ACHN (cell line): Measurements from ENCODE around the gene FLRT1.
"Not testable (repeated sequence)": the region's sequence is repeated elsewhere in the genome, so short reads cannot be mapped to it uniquely, and the experiment has no call there.

ENCODE experiments used
- DNase-seq: peaks from one replicate; pipeline ENCODE4 v3.0.0-alpha.2; 2015
- in situ Hi-C: cut with HindIII; loops from 2 replicates; pipeline ENCODE4 v1.10.0; 2017; ENCODE audit warnings: low sequenced_read_pairs, low pct_ligation_motif_present, low pct_unique_long_range_greater_than_20kb

FLRT1 gene

GRCh38 chr11:64037027-64037634 lies 1.4 kb downstream of the FLRT1 start:
- in situ Hi-C loops = no loop called here
- DNase-seq = no peak

DNA sequence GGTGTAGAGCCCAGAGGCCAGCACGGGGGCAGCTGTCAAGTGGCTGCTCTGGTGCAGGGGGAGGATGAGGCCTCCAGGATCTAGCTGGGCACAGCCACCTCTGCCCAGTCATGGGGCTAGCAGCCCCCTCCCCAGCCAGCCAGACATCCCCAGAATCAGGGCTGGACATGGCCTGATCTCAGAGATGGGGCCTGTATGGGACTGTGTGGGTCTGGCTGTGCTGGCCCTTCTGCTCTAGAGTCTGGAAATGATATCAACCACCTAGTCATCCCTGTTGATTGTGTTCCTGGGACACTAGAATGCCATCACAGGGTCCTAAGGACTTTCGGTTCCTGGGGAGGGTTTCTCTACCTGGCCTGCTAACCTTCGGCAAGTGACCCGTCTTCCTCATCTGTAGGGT lies 2.8 kb downstream of the FLRT1 start:
- in situ Hi-C loops = no loop called here
- no peak for DNase-seq

- in situ Hi-C loops = no loop called here
- DNase-seq = no peak
These were observed 3.4 kb downstream of the FLRT1 start for GRCh38 chr11:64039012-64039665.

- peak; percentile 20 for DNase-seq
- in situ Hi-C loops = no loop called here
These were observed 5.1 kb downstream of the FLRT1 start for GRCh38 chr11:64040684-64041322.

DNA sequence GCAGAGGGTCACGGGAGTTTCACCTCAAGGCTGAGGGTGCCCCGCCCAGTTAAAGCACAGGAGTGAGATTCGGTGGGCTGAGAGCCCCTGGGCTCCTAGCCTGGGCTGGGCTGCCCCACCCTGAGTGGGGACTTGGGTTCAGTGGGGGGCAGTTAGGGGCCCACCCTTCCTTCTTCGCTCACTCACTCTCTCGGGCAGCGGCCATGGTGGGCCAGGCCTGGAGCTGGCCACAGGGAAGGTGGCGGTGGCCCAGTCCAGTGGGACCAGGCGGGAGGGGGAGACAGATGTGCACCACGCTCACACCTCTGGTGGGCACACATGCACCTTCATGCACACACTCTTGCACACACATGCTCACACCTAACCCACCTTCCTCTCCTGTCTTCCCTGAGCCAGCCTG lies 6.1 kb downstream of the FLRT1 start:
- in situ Hi-C loops = no loop called here

DNA sequence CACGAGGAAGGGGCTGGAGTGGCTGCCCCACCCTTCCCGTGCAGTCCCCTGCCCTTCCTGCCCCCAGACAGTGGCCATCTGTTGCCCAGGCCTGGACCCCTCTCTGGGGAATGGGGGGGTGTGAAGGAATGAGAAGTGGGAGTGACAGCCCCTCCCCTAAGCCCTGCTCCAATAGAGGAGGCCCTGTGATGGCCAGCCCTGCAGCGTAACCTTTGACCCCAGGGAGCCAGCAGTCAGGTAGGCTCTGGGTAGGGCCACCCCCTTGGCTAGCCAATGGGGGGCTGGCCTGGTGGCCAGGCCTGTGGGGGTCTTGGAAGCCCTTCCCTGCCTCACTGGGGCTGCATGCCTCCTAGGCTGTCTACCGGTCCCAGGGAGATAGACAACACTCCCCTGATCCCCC lies 6.6 kb downstream of the FLRT1 start:
- in situ Hi-C loops = no loop called here
- no peak for DNase-seq

More for the DNA sequence above, 6.1 kb downstream of the FLRT1 start:
- no peak for DNase-seq

GRCh38 chr11:64043545-64043944 lies 7.8 kb downstream of the FLRT1 start:
- no peak for DNase-seq
- in situ Hi-C loops = no loop called here

DNA sequence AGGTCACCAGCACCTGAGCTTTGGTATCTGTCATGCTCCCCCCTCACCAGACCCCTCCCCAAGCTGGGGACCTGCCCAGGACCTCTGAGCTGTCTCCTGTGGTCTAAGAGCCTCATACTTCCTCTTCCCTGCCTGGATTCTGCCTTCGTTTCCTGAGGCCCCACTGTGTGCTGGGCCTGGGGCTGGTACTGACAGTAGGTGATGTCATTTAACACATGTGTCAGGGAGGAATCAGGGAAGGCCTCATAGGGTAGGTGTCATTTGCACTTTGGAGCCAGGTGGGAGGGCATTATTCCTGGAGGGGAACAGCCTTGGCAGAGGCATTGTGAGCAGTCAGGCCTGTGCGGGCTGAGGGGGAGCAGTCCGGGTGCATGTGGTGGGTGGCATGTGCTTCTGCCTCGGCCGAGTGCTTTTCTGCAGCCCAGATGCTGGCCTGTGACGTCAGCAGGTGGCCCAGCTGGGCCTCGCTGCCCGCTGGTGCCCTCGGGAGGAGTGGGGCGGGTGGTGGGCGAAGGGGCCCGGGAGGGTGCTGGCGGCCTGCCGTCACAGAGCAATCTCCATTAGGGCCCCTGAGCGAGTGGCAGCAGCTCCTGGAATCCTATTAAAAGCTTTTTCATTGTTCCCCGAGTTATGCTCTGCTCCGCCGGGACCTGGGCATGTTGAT lies 9.1 kb downstream of the FLRT1 start:
- in situ Hi-C loops = no loop called here
- no peak for DNase-seq

DNA sequence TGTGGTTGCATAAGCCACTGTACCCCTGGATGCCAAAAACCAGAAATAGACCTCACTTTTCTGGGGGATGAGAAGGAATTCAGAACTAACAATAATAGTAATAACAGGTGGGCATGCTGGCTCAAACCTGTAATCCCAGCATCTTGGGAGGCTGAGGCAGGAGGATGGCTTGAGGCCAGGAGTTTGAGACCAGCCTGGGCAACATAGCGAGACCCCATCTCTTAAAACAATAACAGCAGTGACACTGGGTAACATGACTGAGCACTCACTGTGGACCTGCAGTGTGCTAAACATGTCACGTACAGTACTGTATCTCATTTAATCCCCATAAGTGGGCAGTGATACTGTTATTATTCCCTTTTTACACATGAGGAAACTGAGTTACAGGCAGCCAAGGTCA lies 10.0 kb downstream of the FLRT1 start:
- in situ Hi-C loops = no loop called here

DNA sequence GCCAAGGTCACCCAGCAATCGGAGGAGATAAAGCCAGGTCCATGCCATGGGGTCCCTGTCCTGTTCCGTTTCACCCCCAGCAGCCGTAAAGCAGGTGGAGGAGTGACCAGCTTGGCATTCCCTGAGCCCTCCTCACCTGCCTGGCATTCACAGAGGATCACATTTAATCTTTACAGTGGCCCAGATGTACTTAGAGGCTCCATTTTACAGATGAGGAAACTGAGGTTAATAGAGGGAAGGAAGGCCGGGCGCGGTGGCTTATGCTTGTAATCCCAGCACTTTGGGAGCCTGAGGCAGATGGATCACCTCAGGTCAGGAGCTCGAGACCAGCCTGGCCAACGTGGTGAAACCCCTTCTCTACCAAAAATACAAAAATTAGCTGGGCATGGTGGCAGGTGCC lies 11.6 kb downstream of the FLRT1 start:
- DNase-seq, in situ Hi-C loops: not testable (repeated sequence)

More for the DNA sequence above, 10.0 kb downstream of the FLRT1 start:
- no peak for DNase-seq

DNA sequence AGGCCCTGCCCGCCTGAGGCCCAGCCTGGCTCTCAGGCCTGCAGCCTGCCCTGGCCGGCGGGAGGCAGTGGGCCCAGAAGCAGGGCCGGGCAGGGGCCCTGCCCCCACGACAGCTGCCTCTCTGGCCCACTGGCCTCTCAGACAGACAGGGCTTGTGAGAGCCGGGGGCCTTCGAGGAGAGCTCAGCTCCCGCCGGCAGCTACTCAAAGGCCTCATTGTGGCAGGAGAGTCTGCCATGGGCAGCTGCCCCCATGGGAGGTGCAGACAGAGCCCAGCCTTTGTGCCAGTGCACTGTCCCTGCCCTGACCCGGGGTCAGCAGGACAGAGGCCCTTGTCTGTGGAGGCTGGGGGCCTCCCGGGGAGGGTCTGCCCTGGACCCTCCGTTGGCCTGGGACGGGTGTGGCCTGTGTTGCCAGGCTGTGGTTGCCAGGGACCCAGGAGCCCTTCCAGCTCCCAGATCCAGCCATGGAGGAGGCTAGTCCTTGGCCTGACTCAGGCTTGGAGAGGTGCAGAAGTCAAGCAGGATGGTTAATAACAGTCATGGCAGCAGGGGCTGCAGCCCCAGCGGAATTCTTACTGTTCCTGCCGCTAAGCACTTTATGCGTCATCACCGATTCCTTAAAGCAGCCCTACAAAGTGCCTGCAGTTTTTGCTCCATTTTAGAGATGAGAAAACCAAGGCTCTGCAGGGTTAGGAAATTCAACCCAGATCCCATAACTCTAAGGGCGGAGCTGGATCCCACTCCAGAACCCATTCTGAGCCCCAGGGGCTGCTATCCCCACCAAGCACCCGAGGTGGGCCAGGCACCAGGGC lies 12.5 kb downstream of the FLRT1 start:
- DNase-seq = no peak
- in situ Hi-C loops = no loop called here

GRCh38 chr11:64049509-64049908 lies 13.8 kb downstream of the FLRT1 start:
- in situ Hi-C loops = no loop called here
- DNase-seq = no peak

- in situ Hi-C loops = no loop called here
- no peak for DNase-seq
These were observed 15.6 kb downstream of the FLRT1 start for GRCh38 chr11:64051297-64051696.

DNA sequence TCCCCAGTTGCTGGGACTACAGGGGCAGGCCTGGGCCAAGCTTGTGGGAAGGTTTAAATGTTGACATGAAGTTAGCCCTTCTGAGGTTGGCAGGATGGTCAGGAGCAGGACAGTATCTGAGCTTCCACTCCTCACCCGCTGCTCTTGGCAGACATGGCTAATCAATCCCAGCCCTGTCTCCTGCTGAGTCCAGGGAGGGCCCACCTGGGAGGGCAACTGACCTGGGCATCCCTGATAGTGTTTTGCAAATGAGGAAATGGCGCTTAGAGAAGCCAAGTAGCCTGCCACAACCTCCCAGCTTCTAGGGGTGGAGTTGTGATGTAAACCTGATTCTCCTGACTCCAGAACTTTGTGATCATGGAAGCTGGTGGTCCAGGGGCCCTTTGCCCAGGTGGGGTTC lies 16.7 kb downstream of the FLRT1 start:
- in situ Hi-C loops = no loop called here
- no peak for DNase-seq

GRCh38 chr11:64052938-64053622 lies 17.3 kb downstream of the FLRT1 start:
- no peak for DNase-seq
- in situ Hi-C loops = no loop called here

- DNase-seq = no peak
- in situ Hi-C loops = no loop called here
These were observed 18.0 kb downstream of the FLRT1 start for GRCh38 chr11:64053699-64054098.

DNA sequence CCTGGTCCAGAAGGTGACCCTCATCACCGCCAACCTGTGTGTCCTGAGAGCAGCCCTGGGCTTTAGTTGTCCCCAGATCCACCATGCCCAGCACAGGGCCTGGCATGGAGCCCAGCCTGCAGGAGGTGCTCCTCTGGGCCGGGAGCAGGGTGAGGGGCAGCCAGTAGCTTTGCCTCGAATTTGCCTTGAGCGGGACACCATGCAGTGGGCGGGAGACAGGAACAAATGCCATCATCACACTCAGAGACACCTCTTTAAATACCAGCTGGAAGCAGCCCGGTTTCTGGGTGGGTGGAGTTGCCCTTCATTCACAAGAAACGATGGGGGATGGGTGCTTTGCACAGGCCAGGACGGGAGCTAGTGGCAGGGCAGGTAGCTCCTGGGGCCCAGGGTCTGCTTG lies 19.3 kb downstream of the FLRT1 start:
- no peak for DNase-seq
- in situ Hi-C loops = no loop called here

GRCh38 chr11:64056213-64056785 lies 20.6 kb downstream of the FLRT1 start:
- in situ Hi-C loops = no loop called here
- DNase-seq = no peak
